ENCODE measurements around the gene CCNY.

CCNY gene

GRCh38 chr10:35316218-35316967 is 19.9 kb upstream of the CCNY start:
- Histone ChIP-seq H3K9ac (no peak overlapping the region), H3K27ac (no peak overlapping the region), H3K9me3 (ENCODE audit: control insufficient read depth, low read length) (no peaks in the 10 kb centered on the region), H3K4me3 (ENCODE audit: low read depth, low read length) (no peak overlapping the region), H3K36me3 (ENCODE audit: control insufficient read depth, insufficient read depth, low read length) (no peaks in the 10 kb centered on the region), H3K4me2 (ENCODE audit: low read length) (no peak overlapping the region), H3K27me3 (ENCODE audit: control insufficient read depth, insufficient read depth, low read length) (no peaks in the 10 kb centered on the region), H3K79me2 (peaks cover 3% of the 10 kb centered on the region), H3K4me1 (no peaks in the 10 kb centered on the region), H2AFZ (no peak overlapping the region)
- no peak for TF ChIP-seq CTCF (IDR thresholded peaks at IDR 0.05)

DNA sequence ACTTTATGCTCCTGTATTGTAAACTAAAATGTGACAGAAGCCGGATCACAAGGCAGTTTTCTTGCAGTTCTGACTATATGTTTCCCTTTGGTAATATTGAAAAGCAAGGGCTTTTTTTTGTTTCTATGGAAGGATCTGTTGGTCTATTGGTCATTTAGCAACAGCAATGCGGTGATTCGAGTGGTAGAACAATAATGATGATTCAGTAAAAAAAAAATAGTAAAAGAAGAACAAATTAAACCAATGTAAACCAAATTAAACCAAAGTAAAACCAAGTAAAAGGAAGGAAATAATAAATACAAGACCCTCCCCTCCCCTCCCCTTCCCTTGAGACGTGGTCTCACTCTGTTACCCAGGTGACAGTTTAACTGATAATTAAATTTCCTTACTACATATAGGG is 17.8 kb upstream of the CCNY start:
- H3K4me1 ChIP-seq: no peaks in the 10 kb centered on the region
- H3K9ac ChIP-seq: no peak overlapping the region
- H3K27me3 ChIP-seq (ENCODE audit: control insufficient read depth, insufficient read depth, low read length): no peaks in the 10 kb centered on the region
- H3K4me2 ChIP-seq (ENCODE audit: low read length): no peak overlapping the region
- H3K27ac ChIP-seq: no peak overlapping the region
- H3K9me3 ChIP-seq (ENCODE audit: control insufficient read depth, low read length): no peaks in the 10 kb centered on the region
- peaks cover 3% of the 10 kb centered on the region for H3K79me2 ChIP-seq
- no peak overlapping the region for H3K4me3 ChIP-seq (ENCODE audit: low read depth, low read length)
- no peaks in the 10 kb centered on the region for H3K36me3 ChIP-seq (ENCODE audit: control insufficient read depth, insufficient read depth, low read length)
- H2AFZ ChIP-seq: no peak overlapping the region
- no peak for TF ChIP-seq CTCF (IDR thresholded peaks at IDR 0.05)

GRCh38 chr10:35320341-35320740 is 16.0 kb upstream of the CCNY start:
- no peaks in the 10 kb centered on the region for H3K36me3 ChIP-seq (ENCODE audit: control insufficient read depth, insufficient read depth, low read length)
- no peak overlapping the region for H3K27ac ChIP-seq
- H2AFZ ChIP-seq: no peak overlapping the region
- H3K9ac ChIP-seq: no peak overlapping the region
- no peak overlapping the region for H3K4me2 ChIP-seq (ENCODE audit: low read length)
- H3K27me3 ChIP-seq (ENCODE audit: control insufficient read depth, insufficient read depth, low read length): no peaks in the 10 kb centered on the region
- H3K4me3 ChIP-seq (ENCODE audit: low read depth, low read length): no peak overlapping the region
- H3K9me3 ChIP-seq (ENCODE audit: control insufficient read depth, low read length): no peaks in the 10 kb centered on the region
- H3K79me2 ChIP-seq: peaks cover 5% of the 10 kb centered on the region
- no peak for TF ChIP-seq CTCF (IDR thresholded peaks at IDR 0.05)
- H3K4me1 ChIP-seq: no peaks in the 10 kb centered on the region

- Histone ChIP-seq H3K27ac (no peak overlapping the region), H3K79me2 (peaks cover 8% of the 10 kb centered on the region), H3K4me3 (ENCODE audit: low read depth, low read length) (no peak overlapping the region), H3K27me3 (ENCODE audit: control insufficient read depth, insufficient read depth, low read length) (no peaks in the 10 kb centered on the region), H3K4me2 (ENCODE audit: low read length) (no peak overlapping the region), H3K36me3 (ENCODE audit: control insufficient read depth, insufficient read depth, low read length) (no peaks in the 10 kb centered on the region), H2AFZ (no peak overlapping the region), H3K9ac (no peak overlapping the region), H3K9me3 (ENCODE audit: control insufficient read depth, low read length) (no peaks in the 10 kb centered on the region), H3K4me1 (no peaks in the 10 kb centered on the region)
- no peak for TF ChIP-seq CTCF (IDR thresholded peaks at IDR 0.05)
These were observed 13.7 kb upstream of the CCNY start for GRCh38 chr10:35322636-35323035.

GRCh38 chr10:35324196-35324595 is 12.1 kb upstream of the CCNY start:
- Histone ChIP-seq H3K79me2 (peaks cover 8% of the 10 kb centered on the region), H3K4me2 (ENCODE audit: low read length) (no peak overlapping the region), H3K36me3 (ENCODE audit: control insufficient read depth, insufficient read depth, low read length) (no peaks in the 10 kb centered on the region), H3K27me3 (ENCODE audit: control insufficient read depth, insufficient read depth, low read length) (no peaks in the 10 kb centered on the region), H3K27ac (no peak overlapping the region), H3K9ac (no peak overlapping the region), H3K9me3 (ENCODE audit: control insufficient read depth, low read length) (no peaks in the 10 kb centered on the region), H3K4me3 (ENCODE audit: low read depth, low read length) (no peak overlapping the region), H2AFZ (no peak overlapping the region), H3K4me1 (no peaks in the 10 kb centered on the region)
- no peak for TF ChIP-seq CTCF (IDR thresholded peaks at IDR 0.05)
